WTC11 (cell line): ENCODE results near the gene SNRPD2. TPM values are rescaled to one million over a fixed set of nuclear protein-coding genes. Genes with fewer than 3 reads are reported as not detected.

Experiments used
- ATAC-seq: fragments of 200-7000 bp; cut with Tn5 transposase; 2 replicates; pipeline ENCODE4 v1.10.0; 2021; ENCODE audit warnings: mild to moderate bottlenecking, moderate library complexity
- CTCF ChIA-PET: fragments of 300-600 bp; sonication (Branson Sonifier 250); formaldehyde crosslinking; loops from one replicate; lab custom pipeline; 2021; ENCODE audit warnings: antibody characterized with exemption; lab: Charles Lee
- POLR2A ChIA-PET: fragments of 350-600 bp; sonication (Branson Sonifier 250); formaldehyde crosslinking; loops from one replicate; lab custom pipeline; 2021; ENCODE audit warnings: antibody characterized with exemption; lab: Charles Lee
- DNase-seq: peaks from one replicate; pipeline ENCODE4 v3.0.0; 2021; ENCODE audit warnings: low spot score
- H3K27ac Mint-ChIP-seq: 2 replicates; pipeline ENCODE4 v1.8.0; 2021; ENCODE audit warnings: mixed read lengths
- H3K27me3 Mint-ChIP-seq: 2 replicates; pipeline ENCODE4 v1.8.0; 2021; ENCODE audit warnings: low read depth, mild to moderate bottlenecking, moderate library complexity, mixed read lengths
- H3K36me3 Mint-ChIP-seq: 2 replicates; pipeline ENCODE4 v1.8.0; 2021; ENCODE audit warnings: mixed read lengths
- H3K4me1 Mint-ChIP-seq: 2 replicates; pipeline ENCODE4 v1.8.0; 2022; ENCODE audit warnings: mixed read lengths
- H3K4me3 Mint-ChIP-seq: 2 replicates; pipeline ENCODE4 v1.8.0; 2021; ENCODE audit warnings: mild to moderate bottlenecking, moderate library complexity, mixed read lengths
- H3K9me3 Mint-ChIP-seq: 2 replicates; pipeline ENCODE4 v1.8.0; 2021; ENCODE audit warnings: mixed read lengths
- AFF4 ChIP-seq: sonication (generic); formaldehyde crosslinking; IDR thresholded peaks from 2 replicates; pipeline ENCODE4 v1.8.1; 2023; ENCODE audit warnings: mild to moderate bottlenecking, missing genetic modification reagents, borderline replicate concordance
- ATF6 ChIP-seq: sonication (generic); formaldehyde crosslinking; IDR thresholded peaks from 2 replicates; pipeline ENCODE4 v1.8.1; 2023; ENCODE audit warnings: mild to moderate bottlenecking, missing genetic modification reagents
- ETV6 ChIP-seq: sonication (generic); formaldehyde crosslinking; IDR thresholded peaks from 2 replicates; pipeline ENCODE4 v1.8.1; 2022; ENCODE audit warnings: mild to moderate bottlenecking, missing genetic modification reagents
- FOXK1 ChIP-seq: sonication (generic); formaldehyde crosslinking; IDR thresholded peaks from 2 replicates; pipeline ENCODE4 v1.8.0; 2022; ENCODE audit warnings: mild to moderate bottlenecking, moderate library complexity, missing genetic modification reagents
- FOXP4 ChIP-seq: sonication (generic); formaldehyde crosslinking; IDR thresholded peaks from 2 replicates; pipeline ENCODE4 v1.8.0; 2022; ENCODE audit warnings: mild to moderate bottlenecking, missing genetic modification reagents
- GABPB1 ChIP-seq: sonication (generic); formaldehyde crosslinking; IDR thresholded peaks from 2 replicates; pipeline ENCODE4 v1.8.1; 2023; ENCODE audit warnings: mild to moderate bottlenecking, missing genetic modification reagents
- MAX ChIP-seq: sonication (generic); formaldehyde crosslinking; IDR thresholded peaks from 2 replicates; pipeline ENCODE4 v1.8.0; 2022; ENCODE audit warnings: mild to moderate bottlenecking, missing genetic modification reagents
- NFATC4 ChIP-seq: fragments of 250-450 bp; sonication (Bioruptor Pico); IDR thresholded peaks from 2 replicates; pipeline ENCODE4 v1.9.0; 2021; ENCODE audit warnings: mild to moderate bottlenecking
- NFYB ChIP-seq: sonication (generic); formaldehyde crosslinking; conservative IDR thresholded peaks from 2 replicates; pipeline ENCODE4 v1.8.0; 2022; ENCODE audit warnings: low read depth, missing genetic modification reagents
- NR1H2 ChIP-seq: sonication (generic); formaldehyde crosslinking; IDR thresholded peaks from 2 replicates; pipeline ENCODE4 v1.9.0; 2021; ENCODE audit warnings: mild to moderate bottlenecking, moderate library complexity, missing genetic modification reagents
- SOX15 ChIP-seq: fragments of 250-450 bp; sonication (Bioruptor Pico); IDR thresholded peaks from 2 replicates; pipeline ENCODE4 v1.9.0; 2021; ENCODE audit warnings: mild to moderate bottlenecking
- SP1 ChIP-seq: sonication (generic); formaldehyde crosslinking; conservative IDR thresholded peaks from 2 replicates; pipeline ENCODE4 v1.8.1; 2022; ENCODE audit warnings: missing genetic modification reagents
- ZBTB21 ChIP-seq: sonication (generic); formaldehyde crosslinking; IDR thresholded peaks from 2 replicates; pipeline ENCODE4 v1.8.1; 2023; ENCODE audit warnings: mild to moderate bottlenecking, missing genetic modification reagents, borderline replicate concordance
- ZNF121 ChIP-seq: sonication (generic); formaldehyde crosslinking; IDR thresholded peaks from 2 replicates; pipeline ENCODE4 v1.8.0; 2023; ENCODE audit warnings: missing genetic modification reagents
- ZNF232 ChIP-seq: sonication (generic); formaldehyde crosslinking; IDR thresholded peaks from 2 replicates; pipeline ENCODE4 v1.8.0; 2022; ENCODE audit warnings: mild to moderate bottlenecking, missing genetic modification reagents
- ZNF423 ChIP-seq: fragments of 250-450 bp; sonication (Bioruptor Pico); IDR thresholded peaks from 2 replicates; pipeline ENCODE4 v2.1.2; 2022; ENCODE audit warnings: mild to moderate bottlenecking, moderate library complexity
- total RNA-seq: library from RNA; stranded (reverse); gene quantifications from 3 replicates; pipeline ENCODE4 v1.2.3, GENCODE V29; 2021

Gene SNRPD2
- total RNA-seq, 1 experiment from 2014 or later, result 739 TPM

- peak; percentile 48 for TF ChIP-seq NFYB (CRISPR knock-in tag)
- no peak for TF ChIP-seq ZBTB21
- no peak for TF ChIP-seq AFF4
- peak; percentile 71 for ATAC-seq
- ChIA-PET CTCF (interaction anchor here (1.0 to 1.5 kb wide), 2 partner anchors 14 to 39 kb away, joined by 4 read pairs; no protein-coding TSS in a partner anchor), POLR2A (no interaction called here)
- Mint-ChIP-seq H3K36me3 (no peaks in the 10 kb centered on the region), H3K27ac (no peak overlapping the region), H3K27me3 (peaks cover 25% of the 10 kb centered on the region), H3K4me3 (no peak overlapping the region), H3K4me1 (no peaks in the 10 kb centered on the region), H3K9me3 (no peaks in the 10 kb centered on the region)
- DNase-seq, result no peak
Observed at GRCh38 chr19:45739498-45740439, 48.0 kb upstream of the SNRPD2 start.

GRCh38 chr19:45733160-45733810, 41.5 kb upstream of the SNRPD2 start, which contains the start of gene MEIOSIN:
Gene MEIOSIN, plus strand, starts transcription at chr19:45733439. Its CDS starts 1,938 bp downstream, at chr19:45735377.
- H3K27me3 Mint-ChIP-seq, result peaks cover 15% of the 10 kb centered on the region
- no peak for TF ChIP-seq SOX15
- TF ChIP-seq ATF6 (CRISPR knock-in tag), result no peak
- TF ChIP-seq MAX, result 0 out of 2 replicates have a peak, but pooled peaks have one; percentile 42
- ATAC-seq, result no peak
- no peak within 1 kb of the TSS for H3K27ac Mint-ChIP-seq
- ChIA-PET CTCF (interaction anchor here (0.6 to 2.5 kb wide), 3 partner anchors 20 to 84 kb away, joined by 3 to 6 read pairs (median 4); no protein-coding TSS in a partner anchor), POLR2A (interaction anchor here (0.6 to 1.2 kb wide), 2 partner anchors 16 to 36 kb away, joined by 3 read pairs; partner anchors contain the start of gene SIX5)
- no peak for DNase-seq
- no peaks in the 10 kb centered on the region for H3K36me3 Mint-ChIP-seq
- no peaks in the 10 kb centered on the region for H3K9me3 Mint-ChIP-seq
- peaks cover 9% of the 10 kb centered on the region for H3K4me1 Mint-ChIP-seq
- H3K4me3 Mint-ChIP-seq, result no peak within 1 kb of the TSS

- H3K4me1 Mint-ChIP-seq, result peaks cover 12% of the 10 kb centered on the region
- POLR2A ChIA-PET, result interaction anchor here (0.6 to 2.2 kb wide), 13 partner anchors 9 to 1334 kb away, joined by 3 to 27 read pairs (median 4); partner anchors contain the start of genes DMPK, DMWD, QPCTL and SIX5
- CTCF ChIA-PET, result interaction anchor here (0.7 to 2.4 kb wide), 19 partner anchors 11 to 291 kb away, joined by 3 to 24 read pairs (median 5); partner anchors contain the start of genes QPCTL, SIX5 and SNRPD2
Observed at GRCh38 chr19:45730368-45731288, 38.9 kb upstream of the SNRPD2 start, which contains the start of gene FBXO46. Gene FBXO46, minus strand, starts transcription at chr19:45730896. Its CDS starts 17,401 bp downstream, at chr19:45713495.

More at GRCh38 chr19:45730368-45731288, 38.9 kb upstream of the SNRPD2 start, which contains the start of gene FBXO46:
- Mint-ChIP-seq H3K27me3 (peaks cover 7% of the 10 kb centered on the region; the same call in 1 of the 2 replicates), H3K27ac (peak within 1 kb of the TSS; percentile 89), H3K36me3 (no peaks in the 10 kb centered on the region), H3K9me3 (no peaks in the 10 kb centered on the region), H3K4me3 (peak within 1 kb of the TSS; percentile 93)
- ATAC-seq, result peak; percentile 97
- peak; percentile 97 for DNase-seq
- TF ChIP-seq NFATC4 (CRISPR knock-in tag) (no peak), FOXK1 (peak; percentile 36; the same call in 1 of the 2 replicates), MAX (peak; percentile 62), ETV6 (CRISPR knock-in tag) (peak; percentile 68; the same call in 1 of the 2 replicates), FOXP4 (0 out of 2 replicates have a peak, but pooled peaks have one; percentile 44), GABPB1 (CRISPR knock-in tag) (peak; percentile 79), ZNF121 (CRISPR knock-in tag) (no peak), ZNF232 (CRISPR knock-in tag) (0 out of 2 replicates have a peak, but pooled peaks have one; percentile 30), SP1 (peak; percentile 77), NR1H2 (CRISPR knock-in tag) (no peak), ZNF423 (CRISPR knock-in tag) (peak; percentile 56; the same call in 1 of the 2 replicates)
